K562 (cell line): ENCODE data around the gene CORIN. TPM values are rescaled to one million over a fixed set of nuclear protein-coding genes. Genes with fewer than 3 reads are reported as not detected.

Source experiments
- ATAC-seq: fragments of 200-7000 bp; cut with Tn5 transposase; 3 replicates; pipeline ENCODE4 v1.9.1; 2020; ENCODE audit warnings: moderate library complexity
- BruUV-seq: library from RNA; stranded (reverse); fragments of 400-500 nt; replicated peaks from 2 replicates; lab custom pipeline; 2021; lab: Mats Ljungman, UMichigan
- CTCF ChIA-PET: fragments of 300-600 bp; formaldehyde crosslinking; extraction: SDS; loops from one replicate; lab custom pipeline; 2021; ENCODE audit warnings: low intra/inter-chr PET ratio; lab: Yijun Ruan, JAX
- POLR2A ChIA-PET: fragments of 300-600, 350-650 bp; sonication (Branson Sonifier 250); formaldehyde crosslinking; extraction: SDS; loops from one replicate; lab custom pipeline; 2021; ENCODE audit warnings: antibody characterized with exemption, inconsistent platforms; lab: Yijun Ruan, JAX
- DNase-seq, 4 experiments: peaks; one replicate each; pipeline versions ENCODE4 v3.0.0 to v3.0.0-alpha.2; 2011 to 2018; ENCODE audit warnings: low spot score in 3 of 4, mixed read lengths in 3 of 4; ENCODE audit errors: extremely low read depth in 1 of 4
- FAIRE-seq: peaks from 2 replicates; lab custom pipeline; 2011; peaks lifted over from hg19 to GRCh38; lab: Jason Lieb, UNC
- H2AFZ ChIP-seq: 2 replicates; pipeline ENCODE4 v1.6.0; 2011; ENCODE audit warnings: low read depth, low read length, control low read depth, inconsistent platforms
- H3K27ac ChIP-seq: fragments of 200-600 bp; 3 replicates; pipeline ENCODE4 v1.8.0; 2011; ENCODE audit warnings: low read depth, mild to moderate bottlenecking, control low read depth, inconsistent platforms, low read length, moderate library complexity, mixed read lengths; ENCODE audit errors: extremely low read depth
- H3K27me3 ChIP-seq, 2 experiments: fragments of 300-600 bp in 1 of 2; 2 replicates in 1 of 2; 3 replicates in 1 of 2; pipeline versions ENCODE4 v1.6.0 to v1.8.0; 2011; ENCODE audit warnings: inconsistent platforms in 2 of 2, low read length in 2 of 2, mild to moderate bottlenecking in 1 of 2, mixed read lengths in 1 of 2, moderate library complexity in 1 of 2; ENCODE audit not compliant: control insufficient read depth in 2 of 2, insufficient read depth in 2 of 2
- H3K36me3 ChIP-seq: fragments of 300-600 bp; 3 replicates; pipeline ENCODE4 v1.8.0; 2011; ENCODE audit warnings: mild to moderate bottlenecking, low read length, inconsistent platforms; ENCODE audit not compliant: control insufficient read depth, insufficient read depth
- H3K4me1 ChIP-seq, 2 experiments: fragments of 200-600 bp in 1 of 2; replicated peaks in 1 of 2; 2 replicates in 1 of 2; 3 replicates in 1 of 2; pipeline versions ENCODE4 v1.5.1 to v1.8.0; 2011; ENCODE audit warnings: inconsistent platforms in 2 of 2, low read length in 2 of 2, mild to moderate bottlenecking in 1 of 2, mixed read lengths in 1 of 2, moderate library complexity in 1 of 2; ENCODE audit not compliant: control insufficient read depth in 2 of 2, insufficient read depth in 2 of 2
- H3K4me2 ChIP-seq: 2 replicates; pipeline ENCODE4 v1.6.1; 2011; ENCODE audit warnings: low read length, control low read depth, inconsistent platforms, mixed read lengths; ENCODE audit not compliant: insufficient read depth
- H3K4me3 ChIP-seq: fragments of 200-600 bp; sonication (generic), shearing (Covaris generic); 2 replicates; pipeline ENCODE4 v1.5.1; 2016; ENCODE audit warnings: control low read depth, inconsistent platforms
- H3K79me2 ChIP-seq: fragments of 200-600 bp; 3 replicates; pipeline ENCODE4 v1.8.0; 2011; ENCODE audit warnings: low read length, inconsistent platforms; ENCODE audit not compliant: control insufficient read depth, insufficient read depth
- H3K9ac ChIP-seq, 2 experiments: 2 replicates each; pipeline versions ENCODE4 v1.6.0 to v1.6.1; 2011; ENCODE audit warnings: low read depth in 2 of 2, low read length in 2 of 2, control low read depth in 1 of 2, inconsistent platforms in 1 of 2, mild to moderate bottlenecking in 1 of 2, mixed read lengths in 1 of 2; ENCODE audit not compliant: insufficient read depth in 1 of 2
- H3K9me1 ChIP-seq: one replicate; pipeline ENCODE4 v1.6.0; 2011; ENCODE audit warnings: inconsistent platforms, mild to moderate bottlenecking, low read length, moderate library complexity; ENCODE audit not compliant: control insufficient read depth, insufficient read depth
- H3K9me3 ChIP-seq: replicated peaks from 2 replicates; pipeline ENCODE4 v1.5.1; 2011; ENCODE audit warnings: low read depth, low read length, inconsistent platforms; ENCODE audit not compliant: control insufficient read depth, insufficient read depth
- H4K20me1 ChIP-seq: replicated peaks from 2 replicates; pipeline ENCODE4 v1.6.1; 2011; ENCODE audit warnings: low read length, inconsistent platforms, mixed read lengths; ENCODE audit not compliant: control insufficient read depth, insufficient read depth
- CREB5 ChIP-seq: fragments of 250-450 bp; sonication (Bioruptor Pico); IDR thresholded peaks from 2 replicates; pipeline ENCODE4 v1.5.0; 2020; ENCODE audit warnings: mild to moderate bottlenecking
- CREM ChIP-seq: IDR thresholded peaks from 2 replicates; pipeline ENCODE4 v1.6.1; 2014; ENCODE audit warnings: antibody characterized with exemption, low read depth
- HDGF ChIP-seq: fragments of 450-650 bp; IDR thresholded peaks from 2 replicates; pipeline ENCODE4 v1.6.1; 2016
- ZC3H11A ChIP-seq: IDR thresholded peaks from 2 replicates; pipeline ENCODE4 v1.6.1; 2012; ENCODE audit warnings: low read depth, low read length, improper control_type of control experiment
- ZNF274 ChIP-seq: IDR thresholded peaks from 2 replicates; pipeline ENCODE4 v1.6.1; 2011; ENCODE audit warnings: low read depth, mild to moderate bottlenecking, low read length, moderate library complexity, borderline replicate concordance
- WGBS: fragments of 100-300 bp; shearing (Covaris generic); methylation state at CpG from one replicate; pipeline ENCODE4 v1.1.6; 2016; ENCODE audit warnings: low coverage, mixed read lengths; ENCODE audit not compliant: insufficient coverage; ENCODE audit errors: missing lambda C conversion rate; 5-methylcytosine and 5-hydroxymethylcytosine counted together
- in situ Hi-C: fragments of 300-500 bp; cut with MboI; formaldehyde crosslinking; loops from 4 replicates; pipeline ENCODE4 v1.15.0; 2018; ENCODE audit warnings: inconsistent platforms, mixed read lengths
- intact Hi-C: fragments of 100-400 bp; cut with micrococcal nuclease; formaldehyde crosslinking; loops from 2 replicates; pipeline ENCODE4 v1.14.2; 2022
- polyA plus RNA-seq, 8 experiments: library from polyadenylated mRNA; depleted of rRNA in 4 of 8; stranded (reverse) in 5 of 8; unstranded in 3 of 8; fragments of >200 nt; fragmentation: Nextera tagmentation in 2 of 8; fragmentation: Illumina TruSeq in 1 of 8; extraction: Ambion mirVana in 2 of 8; extraction: Trizol in 1 of 8; gene quantifications; 2 replicates each; pipeline versions ENCODE4 v1.2.1 to v1.2.3, GENCODE V29; 2011 to 2014; ENCODE audit warnings: inconsistent platforms in 1 of 8, missing spikeins in 1 of 8
- total RNA-seq, 7 experiments: library from RNA; depleted of rRNA in 6 of 7; stranded (reverse); fragments of >200 nt in 6 of 7; fragmentation: Illumina TruSeq in 2 of 7; extraction: Trizol in 2 of 7; gene quantifications; 2 replicates each; pipeline versions ENCODE4 v1.2.1 to v1.2.3, GENCODE V29; 2011 to 2021; ENCODE audit warnings: low replicate concordance in 1 of 7
- TF ChIP-seq, protein P1 (sequence below): sonication (generic); formaldehyde crosslinking; IDR thresholded peaks from 2 replicates; pipeline ENCODE4 v1.8.1; 2022; ENCODE audit warnings: missing genetic modification reagents
- TF ChIP-seq, protein P2 (sequence below), 2 experiments: fragments of 450-650 bp; formaldehyde crosslinking in 1 of 2; IDR thresholded peaks; 2 replicates each; pipeline versions ENCODE4 v1.4.0 to v1.6.1; 2014 to 2020; ENCODE audit warnings: mild to moderate bottlenecking in 2 of 2, borderline replicate concordance in 1 of 2, low read depth in 1 of 2
- TF ChIP-seq, protein P3 (sequence below): fragments of 250-450 bp; sonication (Bioruptor Pico); IDR thresholded peaks from 2 replicates; pipeline ENCODE4 v1.4.0; 2020; ENCODE audit warnings: borderline replicate concordance

The CORIN gene
- total and polyA plus RNA-seq, 9 of the 15 experiments (the other 6 are each of a cell fraction or from before 2014, with no cell fraction given), result 0.04 to 0.31 (median 0.08) TPM; not detected in 4

GRCh38 chr4:47840291-47840690 lies 2.4 kb upstream of the CORIN start (continued):
- TF ChIP-seq, protein P1, sequence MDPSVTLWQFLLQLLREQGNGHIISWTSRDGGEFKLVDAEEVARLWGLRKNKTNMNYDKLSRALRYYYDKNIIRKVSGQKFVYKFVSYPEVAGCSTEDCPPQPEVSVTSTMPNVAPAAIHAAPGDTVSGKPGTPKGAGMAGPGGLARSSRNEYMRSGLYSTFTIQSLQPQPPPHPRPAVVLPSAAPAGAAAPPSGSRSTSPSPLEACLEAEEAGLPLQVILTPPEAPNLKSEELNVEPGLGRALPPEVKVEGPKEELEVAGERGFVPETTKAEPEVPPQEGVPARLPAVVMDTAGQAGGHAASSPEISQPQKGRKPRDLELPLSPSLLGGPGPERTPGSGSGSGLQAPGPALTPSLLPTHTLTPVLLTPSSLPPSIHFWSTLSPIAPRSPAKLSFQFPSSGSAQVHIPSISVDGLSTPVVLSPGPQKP (CRISPR knock-in tag), result no peak
- no peak for TF ChIP-seq CREB5 (CRISPR knock-in tag)

DNA sequence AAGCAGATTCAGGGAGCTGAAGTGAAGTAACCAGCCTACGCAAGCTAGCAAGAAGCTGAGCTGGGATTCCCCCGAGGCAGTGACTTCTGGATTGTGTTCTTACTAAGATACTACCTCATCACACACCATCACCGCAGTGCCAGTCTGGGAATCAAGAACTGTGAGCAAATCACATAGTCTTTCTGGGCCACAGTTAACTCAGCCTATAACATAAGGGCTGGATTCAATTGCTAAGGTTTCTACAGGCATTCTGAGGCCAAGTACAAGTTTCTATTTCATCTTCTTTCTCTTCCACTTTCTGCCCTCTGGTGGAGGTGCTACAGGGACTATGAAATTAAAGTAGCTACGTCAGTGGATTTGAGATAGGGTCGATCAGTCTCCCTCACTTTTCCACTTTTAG lies 1.4 kb upstream of the CORIN start:
- intact Hi-C loops, result loop anchor here (2.0 kb wide), 1 partner anchor 152 kb away; no protein-coding TSS in a partner anchor
- Histone ChIP-seq H3K36me3 (peaks cover 13% of the 10 kb centered on the region; the same call in 2 of the 3 replicates), H3K4me3 (no peak overlapping the region), H4K20me1 (no peaks in the 10 kb centered on the region), H3K4me1 (peaks cover 0 to 13% of the 10 kb centered on the region in 2 experiments; a peak in 2 of 5 replicates), H3K27ac (no peak overlapping the region), H3K9me1 (no peaks in the 10 kb centered on the region), H3K27me3 (no peaks in the 10 kb centered on the region), H3K4me2 (no peak overlapping the region), H3K9me3 (no peaks in the 10 kb centered on the region), H3K79me2 (no peaks in the 10 kb centered on the region), H3K9ac (no peak overlapping the region), H2AFZ (no peak overlapping the region)
- WGBS, result 86% methylated on average over 5 of the region's 5 CpGs
- in situ Hi-C loops, result no loop called here
- no TSS peak for BruUV-seq
- ATAC-seq (no peak), DNase-seq (no peak), FAIRE-seq (peak; percentile 42)
- ChIA-PET POLR2A (no interaction called here), CTCF (no interaction called here)
- TF ChIP-seq CREM (no peak), ZNF274 (no peak), HDGF (no peak), ZC3H11A (no peak)
- TF ChIP-seq, protein P2, sequence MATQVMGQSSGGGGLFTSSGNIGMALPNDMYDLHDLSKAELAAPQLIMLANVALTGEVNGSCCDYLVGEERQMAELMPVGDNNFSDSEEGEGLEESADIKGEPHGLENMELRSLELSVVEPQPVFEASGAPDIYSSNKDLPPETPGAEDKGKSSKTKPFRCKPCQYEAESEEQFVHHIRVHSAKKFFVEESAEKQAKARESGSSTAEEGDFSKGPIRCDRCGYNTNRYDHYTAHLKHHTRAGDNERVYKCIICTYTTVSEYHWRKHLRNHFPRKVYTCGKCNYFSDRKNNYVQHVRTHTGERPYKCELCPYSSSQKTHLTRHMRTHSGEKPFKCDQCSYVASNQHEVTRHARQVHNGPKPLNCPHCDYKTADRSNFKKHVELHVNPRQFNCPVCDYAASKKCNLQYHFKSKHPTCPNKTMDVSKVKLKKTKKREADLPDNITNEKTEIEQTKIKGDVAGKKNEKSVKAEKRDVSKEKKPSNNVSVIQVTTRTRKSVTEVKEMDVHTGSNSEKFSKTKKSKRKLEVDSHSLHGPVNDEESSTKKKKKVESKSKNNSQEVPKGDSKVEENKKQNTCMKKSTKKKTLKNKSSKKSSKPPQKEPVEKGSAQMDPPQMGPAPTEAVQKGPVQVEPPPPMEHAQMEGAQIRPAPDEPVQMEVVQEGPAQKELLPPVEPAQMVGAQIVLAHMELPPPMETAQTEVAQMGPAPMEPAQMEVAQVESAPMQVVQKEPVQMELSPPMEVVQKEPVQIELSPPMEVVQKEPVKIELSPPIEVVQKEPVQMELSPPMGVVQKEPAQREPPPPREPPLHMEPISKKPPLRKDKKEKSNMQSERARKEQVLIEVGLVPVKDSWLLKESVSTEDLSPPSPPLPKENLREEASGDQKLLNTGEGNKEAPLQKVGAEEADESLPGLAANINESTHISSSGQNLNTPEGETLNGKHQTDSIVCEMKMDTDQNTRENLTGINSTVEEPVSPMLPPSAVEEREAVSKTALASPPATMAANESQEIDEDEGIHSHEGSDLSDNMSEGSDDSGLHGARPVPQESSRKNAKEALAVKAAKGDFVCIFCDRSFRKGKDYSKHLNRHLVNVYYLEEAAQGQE (IDR thresholded peaks at IDR 0.05; ENCODE audit: borderline replicate concordance), result no peak
- TF ChIP-seq, protein P2 (CRISPR knock-in tag; IDR thresholded peaks at IDR 0.05; ENCODE audit: low read depth), result no peak
- TF ChIP-seq, protein P3, sequence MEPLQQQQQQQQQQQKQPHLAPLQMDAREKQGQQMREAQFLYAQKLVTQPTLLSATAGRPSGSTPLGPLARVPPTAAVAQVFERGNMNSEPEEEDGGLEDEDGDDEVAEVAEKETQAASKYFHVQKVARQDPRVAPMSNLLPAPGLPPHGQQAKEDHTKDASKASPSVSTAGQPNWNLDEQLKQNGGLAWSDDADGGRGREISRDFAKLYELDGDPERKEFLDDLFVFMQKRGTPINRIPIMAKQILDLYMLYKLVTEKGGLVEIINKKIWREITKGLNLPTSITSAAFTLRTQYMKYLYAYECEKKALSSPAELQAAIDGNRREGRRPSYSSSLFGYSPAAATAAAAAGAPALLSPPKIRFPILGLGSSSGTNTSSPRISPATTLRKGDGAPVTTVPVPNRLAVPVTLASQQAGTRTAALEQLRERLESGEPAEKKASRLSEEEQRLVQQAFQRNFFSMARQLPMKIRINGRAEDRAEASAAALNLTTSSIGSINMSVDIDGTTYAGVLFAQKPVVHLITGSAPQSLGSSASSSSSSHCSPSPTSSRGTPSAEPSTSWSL, result no peak
